Heart left ventricle (tissue), 16 donors: Measurements from ENCODE around the gene CAMTA1. TPM values are rescaled to one million over a fixed set of nuclear protein-coding genes. Genes with fewer than 3 reads are reported as not detected.

Source experiments
- ATAC-seq, 4 donors: fragments of 200-7000 bp; cut with Tn5 transposase; one replicate each; pipeline ENCODE4 v1.9.1; 2020 to 2022; ENCODE audit warnings: moderate library complexity in 4 of 4, mild to moderate bottlenecking in 3 of 4, moderate number of reproducible peaks in 1 of 4
- DNase-seq, 5 donors: peaks; one replicate each; pipeline ENCODE4 v3.0.0-alpha.2; 2020
- H3K27ac ChIP-seq, 12 donors: fragments of 200-600 bp; sonication (generic) in 4 of 12; one replicate each; pipeline versions ENCODE4 v1.5.0 to v1.8.0; 2016 to 2022; ENCODE audit warnings: mild to moderate bottlenecking in 2 of 12
- H3K27me3 ChIP-seq, 9 donors: fragments of 200-600 bp; sonication (generic) in 2 of 9; one replicate each; pipeline versions ENCODE4 v1.5.1 to v1.8.0; 2016 to 2022; ENCODE audit warnings: mild to moderate bottlenecking in 3 of 9
- H3K36me3 ChIP-seq, 9 donors: fragments of 200-600 bp; sonication (generic) in 2 of 9; one replicate each; pipeline versions ENCODE4 v1.5.0 to v1.8.0; 2018 to 2022; ENCODE audit warnings: mild to moderate bottlenecking in 2 of 9
- H3K4me1 ChIP-seq, 12 donors: fragments of 200-600 bp; sonication (generic) in 4 of 12; one replicate each; pipeline versions ENCODE4 v1.5.0 to v1.8.0; 2016 to 2022; ENCODE audit warnings: mild to moderate bottlenecking in 3 of 12
- H3K4me3 ChIP-seq, 12 donors: fragments of 200-600 bp; sonication (generic) in 4 of 12; one replicate each; pipeline versions ENCODE4 v1.5.0 to v1.8.0; 2017 to 2022; ENCODE audit warnings: mild to moderate bottlenecking in 9 of 12, moderate library complexity in 4 of 12
- H3K9me3 ChIP-seq, 12 donors: fragments of 200-600 bp; sonication (generic) in 4 of 12; one replicate each; pipeline versions ENCODE4 v1.5.0 to v1.8.0; 2016 to 2022; ENCODE audit warnings: mild to moderate bottlenecking in 1 of 12
- CTCF ChIP-seq, 12 donors: fragments of 200-600 bp; sonication (generic) in 4 of 12; IDR thresholded peaks; one replicate each; pipeline versions ENCODE4 v1.5.0 to v1.8.0; 2018 to 2022; ENCODE audit warnings: antibody characterized with exemption in 12 of 12, mild to moderate bottlenecking in 5 of 12
- POLR2A ChIP-seq, 2 donors: fragments of 450-650 bp; IDR thresholded peaks; one replicate each; pipeline ENCODE4 v1.6.1; 2017; ENCODE audit warnings: antibody characterized with exemption in 2 of 2, mild to moderate bottlenecking in 2 of 2, moderate library complexity in 2 of 2
- WGBS, 4 donors: extraction: QIAGEN DNeasy Blood & Tissue Kit in 2 of 4; methylation state at CpG; one replicate each; pipeline versions ENCODE4 v1.1.5 to v1.1.7; 2013 to 2018; 5-methylcytosine and 5-hydroxymethylcytosine counted together
- intact Hi-C, 10 donors: fragments of 100-400 bp; cut with DNase I; formaldehyde crosslinking; loops; one replicate each; pipeline versions ENCODE4 v1.11.1 to v1.14.2; 2022
- polyA plus RNA-seq, 2 donors: library from polyadenylated mRNA; stranded (reverse); fragments of 200-250 nt; gene quantifications; one replicate each; pipeline ENCODE4 v1.2.3, GENCODE V29; 2013
- total RNA-seq, 9 donors: library from RNA; depleted of rRNA in 2 of 9; stranded (reverse); fragments of >200 nt in 2 of 9; fragmentation: NEBNext Ultra II Directional in 3 of 9; extraction: Animal tissue kit (Norgen Biotek cat#: 25700) in 3 of 9; gene quantifications; one replicate each; pipeline versions ENCODE4 v1.1.0 to v1.2.4, GENCODE V29; 2016 to 2023
- donor health status: ischemic (EF 13 %, LVEDD 7.1; RV severe dilation, severe dysfunction).
- donor health status: healthy with polysubstance abuse.
- donor health status: DM: no; HTN: yes; CAD: no.
- donor health status: DM: no; HTN: no; CAD: no.
- donor health status: ischemic (EF 25% LVEDD 6.9; RV normal size, moderate dysfunction).
- donor health status: ischemic (EF 25% LVEDD 5.7; RV mildly dilated, moderate dysfunction).
- donor health status: healthy.
- donor health status: DM: yes; HTN: yes; CAD: no.
- donor health status: ischemic (EF 35%, LVEDD 5.7; RV mildly dilated, moderate dysfunction).
- donor health status: nonischemic (EF 11% LVEDD 7.7; RV severe dilation, severe dysfunction).
- donor health status: DM: yes; HTN: yes; CAD: no.
- donor health status: PGD.
- donor health status: ischemic (EF 29% LVEDD 5.4; RV normal size, mild dysfunction).
- donor health status: nonischemic (EF 23%, LVEDD 6.1; RV moderate dilation, normal function).

The CAMTA1 gene
- total and polyA plus RNA-seq, 11 donors: 114 to 303 (median 137) TPM

GRCh38 chr1:7536891-7537591 lies 751.8 kb downstream of the CAMTA1 start:
- intact Hi-C loops: no loop called here
- peak in 1 of 4 donors; percentile 17 for ATAC-seq
- H3K4me1 ChIP-seq: no peaks in the 10 kb centered on the region
- no peaks in the 10 kb centered on the region for H3K9me3 ChIP-seq
- H3K4me3 ChIP-seq: no peak overlapping the region
- TF ChIP-seq CTCF (IDR thresholded peaks at IDR 0.05): no peak
- TF ChIP-seq POLR2A (IDR thresholded peaks at IDR 0.05): no peak
- no peaks in the 10 kb centered on the region for H3K36me3 ChIP-seq
- no peak overlapping the region for H3K27ac ChIP-seq
- peak in 3 of 5 donors; percentile 24 to 54 (median 27) for DNase-seq
- H3K27me3 ChIP-seq: peaks cover 0 to 10% (median 0%) of the 10 kb centered on the region in 9 donors
- WGBS, 4 donors: 64 to 71% (median 71%) methylated on average over 15 to 20 of the region's 20 CpGs

GRCh38 chr1:7538033-7538432 lies 752.8 kb downstream of the CAMTA1 start:
- TF ChIP-seq POLR2A (IDR thresholded peaks at IDR 0.05) (no peak), CTCF (IDR thresholded peaks at IDR 0.05) (no peak)
- Histone ChIP-seq H3K9me3 (no peaks in the 10 kb centered on the region), H3K4me1 (peaks cover 0 to 2% (median 0%) of the 10 kb centered on the region in 12 donors), H3K36me3 (no peaks in the 10 kb centered on the region), H3K27me3 (peaks cover 0 to 7% (median 0%) of the 10 kb centered on the region in 9 donors), H3K4me3 (no peak overlapping the region), H3K27ac (no peak overlapping the region)
- ATAC-seq (peak in 2 of 4 donors; percentile 16 to 39), DNase-seq (peak in 3 of 5 donors; percentile 8 to 33 (median 23))
- WGBS, 4 donors: 71 to 90% (median 83%) methylated on average over 6 of the region's 6 CpGs
- intact Hi-C loops: no loop called here

GRCh38 chr1:7538849-7539768 lies 753.9 kb downstream of the CAMTA1 start:
- TF ChIP-seq CTCF (IDR thresholded peaks at IDR 0.05) (peak in 1 of 12 donors; percentile 9), POLR2A (IDR thresholded peaks at IDR 0.05) (no peak)
- Histone ChIP-seq H3K27ac (no peak overlapping the region), H3K4me1 (peaks cover 0 to 10% (median 0%) of the 10 kb centered on the region in 12 donors), H3K4me3 (no peak overlapping the region), H3K9me3 (no peaks in the 10 kb centered on the region), H3K36me3 (no peaks in the 10 kb centered on the region), H3K27me3 (peaks cover 0 to 6% (median 0%) of the 10 kb centered on the region in 9 donors)
- ATAC-seq: peak in 1 of 4 donors; percentile 47
- 70 to 82% (median 71%) methylated on average over 10 of the region's 10 CpGs for WGBS, 4 donors
- intact Hi-C loops: no loop called here
- peak in 3 of 5 donors; percentile 30 to 62 (median 33) for DNase-seq

- H3K27ac ChIP-seq: no peak overlapping the region
- no peak for TF ChIP-seq POLR2A (IDR thresholded peaks at IDR 0.05)
- TF ChIP-seq CTCF (IDR thresholded peaks at IDR 0.05): peak in 7 of 12 donors; percentile 15 to 50 (median 35)
- DNase-seq: peak in 3 of 5 donors; percentile 19 to 55 (median 27)
- H3K36me3 ChIP-seq: no peaks in the 10 kb centered on the region
- H3K9me3 ChIP-seq: no peaks in the 10 kb centered on the region
- peaks cover 0 to 6% (median 0%) of the 10 kb centered on the region in 9 donors for H3K27me3 ChIP-seq
- ATAC-seq: peak in 2 of 4 donors; percentile 21 to 22
- H3K4me3 ChIP-seq: no peak overlapping the region
- 59 to 69% (median 64%) methylated on average over 7 of the region's 7 CpGs for WGBS, 4 donors
- intact Hi-C loops: no loop called here
- peaks cover 0 to 10% (median 0%) of the 10 kb centered on the region in 12 donors for H3K4me1 ChIP-seq
Observed at GRCh38 chr1:7539769-7540175, 754.5 kb downstream of the CAMTA1 start.
